NT2/D1 (cell line): ENCODE measurements around the gene WRAP73.

ENCODE experiments used
- DNase-seq: peaks from one replicate; pipeline ENCODE4 v3.0.0-alpha.2; 2011; ENCODE audit warnings: low read depth, low spot score
- H3K27me3 ChIP-seq: 2 replicates; pipeline ENCODE4 v1.6.0; 2011; ENCODE audit warnings: mild to moderate bottlenecking; ENCODE audit not compliant: insufficient read length, insufficient read depth
- H3K36me3 ChIP-seq: 2 replicates; pipeline ENCODE4 v1.6.1; 2011; ENCODE audit warnings: mild to moderate bottlenecking, low read length, mixed read lengths; ENCODE audit not compliant: insufficient read depth, insufficient read length
- H3K4me1 ChIP-seq: 2 replicates; pipeline ENCODE4 v1.5.1; 2011; ENCODE audit not compliant: insufficient read depth, insufficient read length
- H3K4me3 ChIP-seq: 2 replicates; pipeline ENCODE4 v1.5.1; 2011; ENCODE audit warnings: low read depth; ENCODE audit not compliant: insufficient read length
- H3K9ac ChIP-seq: 2 replicates; pipeline ENCODE4 v1.6.0; 2011; ENCODE audit warnings: low read depth; ENCODE audit not compliant: insufficient read length
- H3K9me3 ChIP-seq: 2 replicates; pipeline ENCODE4 v1.5.1; 2011; ENCODE audit warnings: mild to moderate bottlenecking, low read length; ENCODE audit not compliant: insufficient read depth
- SUZ12 ChIP-seq: IDR thresholded peaks from 2 replicates; pipeline ENCODE4 v1.6.1; 2011; ENCODE audit not compliant: insufficient read length, insufficient read depth; ENCODE audit errors: extremely low read depth
- YY1 ChIP-seq: IDR thresholded peaks from 2 replicates; pipeline ENCODE4 v1.6.1; 2011; ENCODE audit not compliant: insufficient read length, insufficient read depth
- ZNF274 ChIP-seq: IDR thresholded peaks from 2 replicates; pipeline ENCODE4 v1.6.1; 2011; ENCODE audit warnings: mild to moderate bottlenecking, low read depth, low read length

Gene WRAP73

DNA sequence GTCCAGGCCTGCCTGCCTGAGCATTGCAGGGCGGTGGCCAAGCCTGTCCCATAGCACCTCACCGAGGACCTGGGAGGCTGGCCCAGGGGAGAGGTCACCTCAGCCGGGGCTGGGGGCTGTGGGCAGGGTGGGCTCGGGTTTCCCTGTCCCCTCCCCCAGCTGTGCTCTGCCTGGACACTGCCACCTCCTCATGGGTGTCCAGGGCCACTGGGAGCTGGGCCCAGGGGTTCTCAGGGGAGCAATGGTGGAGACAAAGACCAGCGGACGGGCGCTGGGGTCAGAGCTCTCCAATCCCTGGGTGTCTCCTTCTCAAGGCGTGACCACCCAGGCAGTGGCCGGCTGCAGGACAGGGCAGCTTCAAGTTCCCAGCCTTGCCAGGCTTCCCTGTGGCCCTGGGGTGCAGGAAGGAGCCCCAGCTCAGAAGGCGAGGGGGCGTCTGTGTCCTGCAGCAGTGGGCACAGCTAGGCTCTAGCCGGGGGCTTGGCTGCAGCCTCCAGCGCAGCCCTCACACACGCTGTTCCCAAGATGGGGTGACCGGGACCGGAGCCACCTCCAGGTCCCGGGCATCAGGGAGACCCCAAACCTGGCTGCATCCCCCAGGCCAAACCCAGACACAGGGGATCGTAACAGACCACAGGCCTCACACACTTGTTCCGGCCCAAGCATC lies 31.5 kb upstream of the WRAP73 start:
- DNase-seq = no peak
- TF ChIP-seq YY1 = no peak
- TF ChIP-seq ZNF274 = no peak
- TF ChIP-seq SUZ12 = no peak

DNA sequence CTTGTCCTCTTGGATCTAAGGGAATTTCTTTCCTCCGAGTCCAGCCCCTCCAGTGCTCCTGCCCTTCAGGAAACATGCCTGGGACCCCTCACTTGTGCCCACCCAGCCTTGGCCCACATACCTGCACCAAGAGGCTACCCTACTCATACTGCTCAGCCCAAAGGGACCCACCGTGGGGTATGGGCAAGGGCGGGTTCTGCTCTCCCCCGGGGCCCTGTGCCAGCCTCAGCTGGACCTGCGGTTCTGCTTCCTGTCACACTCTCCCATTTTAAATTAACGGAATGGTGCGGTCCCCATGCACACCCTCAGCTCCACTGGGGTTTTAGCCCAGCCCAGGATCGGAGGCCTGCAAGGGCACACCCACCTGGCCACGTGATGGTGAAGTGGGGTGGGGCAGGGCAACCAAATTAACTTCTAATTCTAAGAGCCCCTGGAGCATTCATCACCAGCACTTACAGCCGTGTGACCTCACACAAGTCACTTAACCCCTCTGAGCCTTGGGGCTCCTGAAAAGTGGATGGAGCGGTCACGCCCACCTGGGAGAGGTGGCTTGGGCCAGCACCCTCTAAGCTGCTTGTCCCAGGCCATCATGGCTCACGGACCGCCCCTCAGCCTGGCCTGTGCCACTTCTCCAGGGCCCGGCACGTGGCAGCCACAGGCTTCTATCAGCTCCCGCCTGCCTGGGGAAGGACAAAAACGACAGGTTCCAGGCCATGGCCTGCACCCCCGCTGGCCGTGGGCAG lies 30.8 kb upstream of the WRAP73 start:
- Histone ChIP-seq H3K4me1 (peaks cover 12% of the 10 kb centered on the region), H3K27me3 (peaks cover 32% of the 10 kb centered on the region), H3K9ac (no peak overlapping the region), H3K4me3 (no peak overlapping the region), H3K36me3 (no peaks in the 10 kb centered on the region), H3K9me3 (no peaks in the 10 kb centered on the region)
- DNase-seq = no peak
- no peak for TF ChIP-seq ZNF274
- TF ChIP-seq SUZ12 = no peak
- TF ChIP-seq YY1 = no peak

More for the DNA sequence above, 31.5 kb upstream of the WRAP73 start:
- Histone ChIP-seq H3K36me3 (no peaks in the 10 kb centered on the region), H3K9me3 (no peaks in the 10 kb centered on the region), H3K4me3 (no peak overlapping the region), H3K27me3 (peaks cover 38% of the 10 kb centered on the region), H3K9ac (no peak overlapping the region), H3K4me1 (peaks cover 12% of the 10 kb centered on the region)

DNA sequence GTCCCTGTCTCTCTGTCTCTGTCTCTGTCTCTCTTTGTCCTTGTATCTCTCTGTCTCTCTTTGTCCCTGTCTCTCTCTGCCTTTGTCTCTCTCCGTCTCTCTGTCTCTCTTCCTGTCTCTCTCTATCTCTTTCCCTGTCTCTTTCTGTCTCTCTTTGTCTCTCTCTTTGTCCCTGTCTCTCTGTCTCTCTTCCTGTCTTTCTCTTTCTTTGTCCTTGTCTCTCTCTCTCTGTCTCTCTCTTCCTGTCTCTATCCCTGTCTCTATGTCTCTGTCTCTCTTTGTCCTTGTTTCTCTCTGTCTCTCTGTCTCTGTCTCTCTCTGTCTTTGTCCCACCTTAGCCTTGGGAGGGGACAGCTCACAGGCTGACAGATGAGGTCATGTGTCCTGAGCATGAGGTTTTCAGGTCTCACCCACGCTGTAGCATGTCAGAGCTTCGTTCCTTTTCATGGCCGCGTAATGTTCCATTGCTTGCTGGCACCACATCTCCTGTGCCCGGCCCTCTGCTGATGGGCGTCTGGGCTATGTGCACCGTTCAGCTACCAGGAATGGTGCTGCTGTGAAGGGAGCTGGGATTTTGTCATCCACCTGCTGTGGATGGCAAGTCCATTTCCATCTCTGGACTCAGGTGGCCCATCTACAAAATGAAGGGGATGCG lies 30.0 kb upstream of the WRAP73 start:
- H3K4me1 ChIP-seq = peaks cover 12% of the 10 kb centered on the region
- no peak for DNase-seq
- no peaks in the 10 kb centered on the region for H3K36me3 ChIP-seq
- H3K27me3 ChIP-seq = peaks cover 26% of the 10 kb centered on the region
- no peak for TF ChIP-seq SUZ12
- TF ChIP-seq ZNF274 = no peak
- no peak for TF ChIP-seq YY1
- no peak overlapping the region for H3K4me3 ChIP-seq
- no peak overlapping the region for H3K9ac ChIP-seq
- no peaks in the 10 kb centered on the region for H3K9me3 ChIP-seq

DNA sequence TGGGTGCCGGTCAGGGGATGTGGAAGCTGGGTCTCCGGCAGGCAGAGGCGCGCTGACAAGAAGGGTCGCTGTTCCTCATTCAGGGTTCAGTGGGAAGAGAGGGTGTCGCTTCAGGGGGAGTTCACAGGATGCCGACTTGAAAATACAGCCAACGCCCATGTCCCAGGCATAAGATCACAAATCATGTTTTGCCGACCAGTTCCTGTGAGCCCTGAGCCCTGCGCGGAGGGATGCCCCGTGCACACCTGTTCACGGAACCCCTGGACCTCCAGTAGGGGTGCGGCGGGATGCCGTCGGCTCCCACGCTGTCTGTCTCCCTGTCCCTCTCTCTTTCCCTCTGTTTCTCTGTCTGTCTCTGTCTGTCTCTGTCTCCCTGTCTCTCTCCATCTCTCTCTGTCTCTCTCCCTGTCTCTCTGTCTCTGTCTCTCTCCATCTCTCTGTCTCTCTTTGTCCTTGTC lies 29.2 kb upstream of the WRAP73 start:
- H3K27me3 ChIP-seq = peaks cover 18% of the 10 kb centered on the region
- H3K4me1 ChIP-seq = peaks cover 17% of the 10 kb centered on the region
- no peak overlapping the region for H3K4me3 ChIP-seq
- H3K9me3 ChIP-seq = no peaks in the 10 kb centered on the region
- TF ChIP-seq ZNF274 (no peak), YY1 (no peak), SUZ12 (no peak)
- DNase-seq = no peak
- H3K36me3 ChIP-seq = no peaks in the 10 kb centered on the region
- no peak overlapping the region for H3K9ac ChIP-seq

DNA sequence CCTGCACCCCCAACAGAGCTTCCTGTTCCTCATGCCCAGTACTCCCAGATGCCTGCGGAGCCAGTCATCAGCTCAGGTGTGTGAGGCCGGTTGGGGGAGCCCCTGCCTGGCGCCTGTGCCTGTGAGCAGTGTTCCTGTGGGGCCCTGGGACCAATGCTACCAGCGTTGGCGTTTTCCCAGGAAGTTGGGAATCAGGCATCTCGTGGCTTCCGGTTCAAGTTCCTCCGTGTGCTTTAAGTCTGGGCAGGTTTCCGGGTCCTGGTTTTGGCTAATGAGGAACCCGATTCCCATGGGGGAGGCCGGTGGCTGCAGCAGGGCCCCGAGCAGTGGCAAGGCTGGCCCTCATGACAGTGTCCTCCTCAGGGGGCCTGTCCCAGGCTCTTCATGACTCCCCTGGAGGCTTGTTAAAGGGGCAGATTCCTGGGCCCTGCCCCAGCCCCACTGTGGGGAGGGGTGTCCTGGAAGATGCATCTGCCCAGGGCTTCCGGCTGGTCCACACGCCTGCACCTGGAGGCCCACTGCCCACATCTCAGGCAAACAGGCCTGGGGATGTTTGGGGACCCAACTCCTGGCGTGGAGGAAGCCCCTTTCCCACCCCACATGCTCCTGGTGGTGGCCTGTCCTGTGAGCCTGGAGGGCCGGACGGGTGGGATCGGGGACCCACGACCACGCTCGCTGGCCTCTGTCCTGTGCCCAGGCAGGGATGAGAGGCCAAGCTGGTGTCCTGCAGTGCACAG lies 28.6 kb upstream of the WRAP73 start:
- Histone ChIP-seq H3K9ac (no peak overlapping the region), H3K9me3 (no peaks in the 10 kb centered on the region), H3K27me3 (peaks cover 13% of the 10 kb centered on the region), H3K36me3 (no peaks in the 10 kb centered on the region), H3K4me1 (peaks cover 19% of the 10 kb centered on the region), H3K4me3 (no peak overlapping the region)
- DNase-seq = no peak
- TF ChIP-seq ZNF274 (no peak), YY1 (no peak)

DNA sequence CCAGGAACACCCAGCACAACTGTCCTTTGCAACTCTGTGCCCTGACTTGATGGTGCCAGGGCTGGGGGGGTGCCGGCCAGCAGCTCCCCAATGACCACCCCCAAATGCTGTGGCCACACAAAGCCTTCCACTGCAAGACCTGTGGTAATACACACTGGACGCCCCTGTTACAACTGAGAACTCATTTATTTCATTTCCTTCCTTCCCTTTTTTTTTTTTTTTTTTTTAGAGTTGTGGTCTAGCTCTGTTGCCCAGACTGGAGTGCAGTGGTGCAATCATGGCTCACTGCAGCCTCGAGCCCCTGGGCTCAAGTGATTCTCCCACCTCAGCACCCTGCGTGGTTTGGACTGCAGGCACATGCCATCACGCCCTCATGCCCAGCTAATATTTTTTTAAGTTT lies 27.6 kb upstream of the WRAP73 start:
- Histone ChIP-seq H3K9me3 (no peaks in the 10 kb centered on the region), H3K4me3 (no peak overlapping the region), H3K9ac (no peak overlapping the region), H3K27me3 (peaks cover 3% of the 10 kb centered on the region), H3K4me1 (peaks cover 17% of the 10 kb centered on the region), H3K36me3 (no peaks in the 10 kb centered on the region)
- TF ChIP-seq SUZ12 (no peak), ZNF274 (no peak), YY1 (no peak)
- no peak for DNase-seq
